GM18505 (cell line): ENCODE measurements around the gene UVRAG.
"Not testable (repeated sequence)": the region's sequence is repeated elsewhere in the genome, so short reads cannot be mapped to it uniquely, and the experiment has no call there.

Source experiments
- ATAC-seq: cut with Tn5 transposase; IDR thresholded peaks from one replicate; pipeline ENCODE4 v1.9.1; 2021; ENCODE audit not compliant: unreplicated experiment
- POLR2A ChIP-seq: IDR thresholded peaks from 4 replicates; pipeline ENCODE4 v1.6.1; 2011; ENCODE audit warnings: borderline replicate concordance; ENCODE audit not compliant: insufficient read depth, insufficient read length; ENCODE audit errors: extremely low read depth

UVRAG gene

DNA sequence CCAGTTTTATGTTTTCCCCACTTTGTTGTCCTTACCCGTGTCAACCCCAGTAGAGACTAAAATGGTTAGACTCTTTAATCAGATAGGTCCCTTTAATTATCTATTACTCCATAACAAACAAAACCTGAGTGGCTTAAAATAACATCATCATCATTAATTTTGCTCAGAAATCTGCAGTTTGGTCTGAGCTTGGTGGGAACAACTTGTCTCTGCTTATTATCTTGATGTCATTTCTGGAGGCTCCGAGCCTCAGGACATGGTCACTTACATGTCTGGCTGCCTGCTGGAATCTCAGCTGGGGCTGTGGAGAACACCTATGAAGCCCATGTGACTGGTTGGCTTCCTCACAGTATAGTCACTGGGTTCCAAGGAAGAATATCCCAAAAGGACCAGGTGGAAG lies 26.7 kb downstream of the UVRAG start:
- TF ChIP-seq POLR2A: no peak
- ATAC-seq: no peak

DNA sequence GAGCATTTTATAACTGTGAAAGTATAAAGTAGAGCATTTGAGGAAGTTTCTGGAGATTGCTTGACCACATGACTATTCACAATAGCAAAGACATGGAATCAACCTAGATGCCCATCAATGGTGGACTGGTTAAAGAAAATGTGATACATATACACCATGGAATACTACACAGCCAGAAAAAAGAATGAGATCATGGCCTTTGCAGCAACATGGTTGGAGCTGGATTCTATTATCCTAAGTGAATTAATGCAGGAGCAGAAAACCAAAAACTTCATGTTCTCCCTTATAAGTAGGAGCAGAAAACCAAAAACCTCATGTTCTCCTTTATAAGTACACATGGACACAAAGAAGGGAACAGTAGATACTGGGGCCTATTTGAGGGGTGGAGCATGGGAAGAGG lies 30.3 kb downstream of the UVRAG start:
- no peak for ATAC-seq

DNA sequence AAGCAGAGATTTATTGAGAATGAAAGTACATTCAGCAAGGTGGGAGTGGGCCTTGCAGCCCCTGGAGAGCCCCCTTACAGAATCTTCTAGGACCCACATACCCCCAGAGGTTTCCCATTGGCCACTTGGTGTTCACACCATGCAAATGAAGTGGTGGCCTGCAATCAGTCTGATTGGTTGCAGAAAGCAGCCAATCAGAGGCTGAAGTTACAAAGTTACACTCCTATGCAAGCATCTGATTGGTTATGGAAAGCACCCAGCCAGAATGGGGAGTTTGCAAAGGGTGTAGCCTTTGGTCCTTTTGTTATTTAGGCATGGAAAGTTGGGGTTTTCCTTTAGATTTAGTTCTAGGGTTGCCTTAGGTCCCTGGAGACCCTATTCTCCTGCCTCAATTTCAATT lies 34.9 kb downstream of the UVRAG start:
- TF ChIP-seq POLR2A: no peak
- no peak for ATAC-seq

More for the DNA sequence above, 30.3 kb downstream of the UVRAG start:
- no peak for TF ChIP-seq POLR2A

DNA sequence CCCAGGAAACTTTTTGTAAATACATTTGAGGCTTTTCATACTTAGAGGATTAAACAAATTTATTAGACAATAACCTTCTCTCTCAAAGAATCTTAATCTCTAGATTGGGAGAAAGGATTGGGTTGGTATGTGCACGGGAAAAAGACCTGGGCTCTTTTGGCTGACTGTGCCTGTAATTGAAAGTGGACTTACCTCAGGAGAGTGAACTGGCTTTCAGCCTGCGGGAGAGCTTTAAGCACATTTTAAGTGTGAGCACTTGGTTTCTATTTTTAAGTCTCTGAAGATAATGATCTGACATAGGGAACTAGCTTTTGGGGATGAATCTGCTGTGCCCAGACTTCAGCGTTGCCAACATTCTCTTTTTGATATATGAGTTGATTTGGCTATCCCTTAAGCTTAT lies 35.8 kb downstream of the UVRAG start:
- no peak for TF ChIP-seq POLR2A
- no peak for ATAC-seq

DNA sequence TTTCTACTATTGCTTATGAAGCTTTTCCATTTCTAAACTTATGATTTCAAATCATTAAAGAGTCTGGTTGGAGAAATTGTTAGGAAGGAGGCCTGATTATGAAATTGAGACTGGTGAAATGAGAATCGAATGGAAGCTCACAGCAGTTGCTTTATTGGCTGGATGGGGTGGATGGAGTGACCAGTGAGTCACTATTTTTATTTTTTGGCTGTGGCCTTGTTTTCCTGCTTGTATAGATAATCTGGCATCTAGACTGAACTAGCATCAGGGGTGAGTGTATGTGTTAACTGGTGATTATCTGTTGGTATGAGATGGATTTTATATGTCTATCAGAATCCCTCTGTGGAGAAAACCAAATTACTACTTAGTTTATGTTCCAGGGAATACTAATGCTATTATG lies 36.2 kb downstream of the UVRAG start:
- ATAC-seq: no peak
- TF ChIP-seq POLR2A: no peak

DNA sequence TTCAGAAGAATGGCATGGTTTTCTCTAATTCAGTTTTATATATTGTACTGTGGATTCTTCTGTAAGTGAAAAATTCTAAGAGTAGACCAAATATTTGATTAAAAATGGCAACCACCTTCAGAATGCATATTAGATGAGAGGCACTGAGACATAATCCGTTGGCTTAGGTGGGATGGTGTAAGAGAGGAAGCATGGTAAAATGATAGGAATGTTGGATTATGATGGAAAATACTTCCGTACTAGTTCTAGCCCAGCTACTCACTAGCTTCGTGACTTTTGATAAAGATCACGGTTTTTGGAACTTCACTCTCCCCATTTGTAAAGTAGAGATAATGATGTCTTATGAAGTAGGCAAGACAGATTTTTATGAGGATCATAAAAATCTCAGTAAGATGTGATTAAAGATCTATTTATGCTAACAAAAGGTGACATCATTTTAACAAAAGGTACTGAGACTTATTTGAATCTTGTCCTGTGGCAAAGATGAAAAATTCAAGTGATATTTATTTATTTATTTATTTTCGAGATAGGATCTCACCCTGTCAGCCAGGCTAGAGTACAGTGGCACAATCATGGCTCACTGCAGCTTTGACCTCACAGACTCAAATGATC lies 37.5 kb downstream of the UVRAG start:
- TF ChIP-seq POLR2A: no peak
- ATAC-seq: no peak

DNA sequence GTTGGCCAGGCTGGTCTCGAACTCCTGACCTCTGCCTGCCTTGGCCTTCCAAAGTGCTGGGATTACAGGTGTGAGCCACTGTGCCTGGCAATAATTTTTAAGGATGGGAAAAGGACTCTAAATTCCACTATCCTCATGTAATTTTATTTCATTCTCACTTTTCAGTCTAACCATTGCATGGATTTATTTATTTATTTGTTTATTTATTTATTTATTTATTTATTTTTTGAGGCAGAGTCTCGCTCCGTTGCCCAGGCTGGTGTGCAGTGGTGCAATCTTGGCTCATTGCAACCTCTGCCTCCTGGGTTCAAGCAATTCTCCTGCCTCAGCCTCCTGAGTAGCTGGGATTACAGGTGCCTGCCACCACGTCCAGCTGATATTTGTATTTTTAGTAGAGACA lies 38.6 kb downstream of the UVRAG start:
- not testable (repeated sequence) for ATAC-seq

DNA sequence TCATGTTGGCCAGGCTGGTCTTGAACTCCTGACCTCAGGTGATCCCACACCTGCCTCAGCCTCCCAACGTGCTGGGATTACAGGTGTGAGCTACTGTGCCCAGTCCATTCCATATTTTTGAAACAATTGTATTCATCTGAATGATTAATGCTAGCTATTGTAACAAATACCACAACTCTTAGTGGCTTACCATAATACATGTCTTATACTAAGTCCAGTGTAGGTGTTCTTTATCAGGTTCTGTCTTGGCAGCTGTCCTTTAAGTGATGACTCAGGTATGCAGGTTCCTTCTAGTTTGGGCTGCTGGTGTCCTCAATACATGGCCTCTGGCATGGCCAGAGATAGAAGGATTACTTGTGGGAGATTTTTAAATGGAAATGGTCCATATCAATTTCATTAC lies 39.0 kb downstream of the UVRAG start:
- no peak for TF ChIP-seq POLR2A
- ATAC-seq: no peak

DNA sequence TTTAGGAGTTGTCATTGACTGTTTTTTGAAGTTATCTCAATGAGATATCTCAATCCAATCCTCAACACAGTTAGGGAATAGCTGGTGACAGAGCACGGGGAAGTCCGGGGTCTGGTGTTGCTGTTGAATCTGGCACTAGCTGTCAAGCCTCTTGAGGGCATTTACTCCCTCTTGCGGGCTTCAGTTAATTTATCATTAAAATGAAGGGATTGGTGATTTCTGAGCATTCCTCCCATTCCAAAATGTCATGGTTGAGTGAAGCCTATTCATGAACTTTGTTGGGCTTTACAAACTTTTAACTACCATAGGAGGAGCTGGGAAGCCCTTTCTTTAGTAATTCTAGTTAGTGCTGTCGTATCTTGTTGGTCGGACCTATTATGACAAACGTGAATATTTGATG lies 40.2 kb downstream of the UVRAG start:
- no peak for TF ChIP-seq POLR2A
- no peak for ATAC-seq

DNA sequence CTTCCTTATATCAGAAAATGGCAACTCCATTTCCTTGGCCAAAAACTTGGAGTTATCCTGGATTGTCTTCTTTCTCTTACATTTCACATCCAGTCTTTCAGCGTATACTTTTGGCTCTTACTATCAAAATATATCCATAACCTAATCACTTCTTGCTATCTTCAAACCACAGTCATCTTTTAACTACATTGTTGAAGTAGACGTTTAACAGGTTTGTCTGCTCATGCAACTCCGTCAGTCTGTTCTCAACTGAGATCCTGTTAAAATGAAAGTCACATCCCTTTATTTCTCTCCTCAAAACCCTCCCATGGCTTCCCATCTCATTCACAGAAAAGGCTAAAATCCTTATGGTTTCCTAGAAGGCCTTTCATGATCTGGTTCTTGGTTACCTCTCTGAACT lies 41.9 kb downstream of the UVRAG start:
- TF ChIP-seq POLR2A: no peak
- no peak for ATAC-seq

DNA sequence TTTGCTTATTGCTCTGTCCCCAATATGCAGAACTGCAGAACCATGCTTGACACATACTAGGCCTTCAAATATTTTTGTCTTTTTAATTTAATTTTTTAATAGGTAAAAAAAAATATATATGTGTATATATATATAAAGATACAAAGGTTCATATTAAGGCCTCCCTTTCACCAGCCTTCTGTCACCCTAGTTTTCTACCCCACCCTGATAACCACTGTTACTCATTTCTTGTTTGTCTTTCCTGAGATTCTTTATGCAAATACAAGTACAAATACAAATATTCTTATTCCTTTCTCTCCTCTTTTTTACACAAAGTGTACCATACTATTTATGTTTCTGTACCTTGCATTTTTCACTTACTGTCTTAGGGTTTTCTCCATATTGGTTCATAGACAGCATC lies 43.0 kb downstream of the UVRAG start:
- ATAC-seq: no peak
- TF ChIP-seq POLR2A: no peak

DNA sequence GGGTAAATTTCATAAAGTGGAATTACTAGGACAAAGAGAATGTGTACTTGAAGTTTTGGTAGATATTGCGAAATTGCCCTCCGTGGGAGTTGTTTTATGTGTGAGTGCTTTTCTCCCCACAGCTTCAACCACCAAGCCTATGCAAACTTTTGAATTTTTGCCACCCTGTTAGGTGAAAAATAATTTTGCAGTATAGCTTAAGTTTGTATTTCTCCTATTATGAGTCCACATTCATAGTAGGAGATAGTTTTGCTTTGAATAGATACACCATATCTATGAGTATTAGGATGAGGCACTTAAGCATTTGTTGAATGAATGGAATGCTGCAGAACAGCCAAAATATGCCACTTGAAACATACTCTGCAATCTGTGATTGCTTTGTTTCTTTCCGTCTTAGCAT lies 43.6 kb downstream of the UVRAG start:
- ATAC-seq: no peak
- no peak for TF ChIP-seq POLR2A

DNA sequence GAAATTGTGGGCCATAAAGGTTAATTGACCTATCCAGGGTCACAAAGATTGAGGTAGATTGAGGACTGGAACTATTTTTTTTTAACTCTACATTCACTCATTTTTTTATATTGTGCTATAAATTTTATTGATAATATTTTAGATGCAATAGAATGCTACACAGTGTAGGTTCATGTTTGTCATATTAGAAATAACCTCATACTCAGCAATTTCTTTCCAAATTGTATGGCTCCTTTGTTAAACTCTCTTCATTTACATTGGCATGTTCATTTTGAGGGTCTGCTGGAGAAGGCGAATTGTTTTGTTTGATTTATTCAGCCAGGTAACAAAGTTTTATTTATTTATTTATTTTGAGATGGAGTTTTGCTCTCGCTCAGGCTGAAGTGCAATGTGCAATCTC lies 44.6 kb downstream of the UVRAG start:
- ATAC-seq: no peak
- no peak for TF ChIP-seq POLR2A

DNA sequence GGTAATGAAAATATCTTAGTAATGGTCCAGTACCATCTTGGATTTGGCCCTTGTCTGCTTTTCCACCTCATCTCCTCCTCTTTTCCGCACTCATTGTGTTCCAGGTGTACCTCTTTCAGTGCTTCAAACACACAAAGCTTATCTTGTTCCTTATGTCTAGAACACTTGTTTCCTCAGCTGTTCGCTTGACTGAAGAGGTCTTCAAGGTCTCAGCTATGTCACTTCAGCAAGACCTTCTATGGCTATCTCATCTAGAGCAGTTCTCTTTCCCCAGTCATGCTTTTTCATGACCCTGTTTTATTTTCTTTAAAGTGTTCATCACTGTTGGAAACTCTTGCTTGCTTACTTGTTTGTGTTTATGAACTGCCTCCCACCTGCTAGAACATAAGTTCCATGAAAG lies 47.4 kb downstream of the UVRAG start:
- no peak for ATAC-seq

DNA sequence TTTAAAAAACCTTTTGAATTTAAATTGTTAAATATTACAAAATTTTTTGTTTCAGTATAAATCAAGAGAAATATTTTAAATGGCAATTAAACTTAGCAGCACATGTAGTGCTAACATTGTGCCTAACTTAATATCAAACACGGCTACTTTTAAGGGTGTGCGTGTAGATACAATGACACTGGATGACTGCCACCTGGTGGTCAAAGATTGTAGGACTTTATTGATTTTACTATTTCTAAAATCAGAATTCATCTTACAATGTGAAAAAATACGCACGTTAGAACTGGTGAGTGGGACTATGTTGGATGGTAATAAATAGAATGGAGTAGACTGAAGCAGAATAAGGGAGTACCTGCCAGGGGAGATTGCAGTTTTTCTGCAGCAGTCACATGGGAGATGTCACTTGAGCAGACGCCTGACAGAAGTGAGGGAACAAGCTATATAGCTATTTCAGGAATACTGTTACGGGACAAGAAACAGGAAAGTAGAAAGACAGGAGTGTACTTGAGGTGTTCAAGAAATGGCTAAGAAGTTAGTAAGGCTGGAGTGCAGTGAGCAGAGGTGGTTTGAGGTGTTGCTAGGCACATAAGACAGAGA lies 52.9 kb downstream of the UVRAG start:
- TF ChIP-seq POLR2A: no peak
- ATAC-seq: no peak

More for the DNA sequence above, 47.4 kb downstream of the UVRAG start:
- no peak for TF ChIP-seq POLR2A

DNA sequence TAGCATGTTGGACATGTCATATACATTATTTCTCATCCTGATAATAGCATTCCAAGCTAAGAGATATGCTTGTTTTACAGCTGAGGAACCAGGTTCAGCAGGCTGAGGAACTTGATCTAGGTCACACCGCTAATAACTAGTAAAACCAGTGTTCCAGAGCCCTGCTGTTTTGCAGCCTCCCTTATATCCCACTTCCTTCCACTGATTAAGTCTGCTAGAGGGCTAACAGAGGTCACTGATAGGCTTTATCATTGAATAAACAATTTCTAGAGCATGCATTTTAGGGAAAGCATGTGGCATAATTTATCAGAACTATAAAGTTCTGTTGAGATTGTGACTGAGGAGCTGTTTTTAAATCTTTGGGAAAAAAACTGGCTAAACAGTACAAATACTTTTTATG lies 54.0 kb downstream of the UVRAG start:
- no peak for ATAC-seq
- TF ChIP-seq POLR2A: no peak
